ENCODE results near the gene TMEM109.

GRCh38 chr11:60934124-60934789 lies 20.3 kb downstream of the TMEM109 start:
- TF ChIP-seq POLR2A (IDR thresholded peaks at IDR 0.05; ENCODE audit: low read length) (no peak), GATA1 (IDR thresholded peaks at IDR 0.05; ENCODE audit: low read depth, low read length) (no peak)
